HepG2 (cell line): ENCODE measurements around the gene KIF6. TPM values are rescaled to one million over a fixed set of nuclear protein-coding genes. Genes with fewer than 3 reads are reported as not detected.

Experiments
- ATAC-seq: fragments of 200-7000 bp; cut with Tn5 transposase; 3 replicates; pipeline ENCODE4 v1.9.1; 2020; ENCODE audit warnings: mild to moderate bottlenecking, moderate library complexity
- BruUV-seq: library from RNA; stranded (reverse); fragments of 400-500 nt; replicated peaks from 2 replicates; lab custom pipeline; 2021; lab: Mats Ljungman, UMichigan
- CTCF ChIA-PET: fragments of 300-600 bp; formaldehyde crosslinking; extraction: SDS; loops from one replicate; lab custom pipeline; 2021; ENCODE audit warnings: low total read pairs, inconsistent platforms, low intra/inter-chr PET ratio; lab: Yijun Ruan, JAX
- POLR2A ChIA-PET: fragments of 350-600 bp; sonication (Branson Sonifier 250); formaldehyde crosslinking; loops from one replicate; lab custom pipeline; 2020; ENCODE audit warnings: antibody characterized with exemption, inconsistent platforms; lab: Yijun Ruan, JAX
- DNase-seq: peaks from one replicate; pipeline ENCODE4 v3.0.0-alpha.2; 2015; ENCODE audit warnings: low spot score
- FAIRE-seq: peaks from 3 replicates; lab custom pipeline; 2011; peaks lifted over from hg19 to GRCh38; lab: Jason Lieb, UNC
- H2AFZ ChIP-seq: one replicate; pipeline ENCODE4 v1.6.1; 2011; ENCODE audit warnings: low read length, inconsistent platforms
- H3K27ac ChIP-seq: fragments of 300-600 bp; 3 replicates; pipeline ENCODE4 v1.8.0; 2011; ENCODE audit warnings: mixed run types, mild to moderate bottlenecking, mixed read lengths, low read length, inconsistent platforms; ENCODE audit not compliant: insufficient read depth; ENCODE audit errors: extremely low read length
- H3K27me3 ChIP-seq, 2 experiments: fragments of 200-600 bp in 1 of 2; 2 replicates in 1 of 2; 3 replicates in 1 of 2; pipeline versions ENCODE4 v1.6.0 to v1.8.0; 2011; ENCODE audit warnings: low read length in 2 of 2, mild to moderate bottlenecking in 2 of 2, moderate library complexity in 2 of 2, inconsistent platforms in 1 of 2; ENCODE audit not compliant: insufficient read depth in 2 of 2, control insufficient read depth in 1 of 2
- H3K36me3 ChIP-seq, 2 experiments: fragments of 200-600 bp in 1 of 2; replicated peaks in 1 of 2; 2 replicates in 1 of 2; 3 replicates in 1 of 2; pipeline versions ENCODE4 v1.5.1 to v1.8.0; 2011; ENCODE audit warnings: low read length in 2 of 2, inconsistent platforms in 1 of 2; ENCODE audit not compliant: insufficient read depth in 2 of 2, control insufficient read depth in 1 of 2
- H3K4me1 ChIP-seq: 2 replicates; pipeline ENCODE4 v1.5.1; 2012; ENCODE audit warnings: low read length, inconsistent platforms; ENCODE audit not compliant: insufficient read depth
- H3K4me2 ChIP-seq: 2 replicates; pipeline ENCODE4 v1.6.0; 2011; ENCODE audit warnings: low read depth, low read length, inconsistent platforms
- H3K4me3 ChIP-seq, 3 experiments: fragments of 200-600 bp in 1 of 3; sonication (generic), shearing (Covaris generic) in 1 of 3; replicated peaks in 1 of 3; 2 replicates each; pipeline ENCODE4 v1.5.1; 2011 to 2016; ENCODE audit warnings: low read length in 3 of 3, inconsistent platforms in 2 of 3, low read depth in 2 of 3, mild to moderate bottlenecking in 2 of 3, control low read depth in 1 of 3, mixed read lengths in 1 of 3; ENCODE audit not compliant: insufficient read depth in 1 of 3
- H3K79me2 ChIP-seq: one replicate; pipeline ENCODE4 v1.6.1; 2011; ENCODE audit warnings: low read length, inconsistent platforms; ENCODE audit not compliant: insufficient read depth
- H3K9ac ChIP-seq: 2 replicates; pipeline ENCODE4 v1.6.0; 2011; ENCODE audit warnings: mild to moderate bottlenecking, low read depth, low read length, inconsistent platforms; ENCODE audit not compliant: insufficient read depth
- H3K9me3 ChIP-seq: 2 replicates; pipeline ENCODE4 v1.5.1; 2012; ENCODE audit warnings: mild to moderate bottlenecking, low read length
- H4K20me1 ChIP-seq: 2 replicates; pipeline ENCODE4 v1.6.0; 2011; ENCODE audit warnings: inconsistent platforms, mild to moderate bottlenecking, low read length, moderate library complexity; ENCODE audit not compliant: insufficient read depth
- GABPA ChIP-seq, 2 experiments: IDR thresholded peaks; 2 replicates each; pipeline ENCODE4 v1.6.1; 2011 to 2016; ENCODE audit warnings: low read depth in 2 of 2, low read length in 1 of 2, missing biosample characterization in 1 of 2, missing genetic modification characterization in 1 of 2
- GATA4 ChIP-seq: sonication (generic); IDR thresholded peaks from 2 replicates; pipeline ENCODE4 v1.6.1; 2016; ENCODE audit warnings: antibody characterized with exemption, low read depth, borderline replicate concordance
- KMT2B ChIP-seq: IDR thresholded peaks from 2 replicates; pipeline ENCODE4 v1.6.1; 2016; ENCODE audit warnings: missing genetic modification reagents, missing compliant biosample characterization
- NFYB ChIP-seq: sonication (generic); formaldehyde crosslinking; IDR thresholded peaks from 2 replicates; pipeline ENCODE4 v1.4.0; 2020; ENCODE audit warnings: missing genetic modification reagents
- PITX1 ChIP-seq: sonication (generic); formaldehyde crosslinking; IDR thresholded peaks from 2 replicates; pipeline ENCODE4 v1.5.1; 2020; ENCODE audit warnings: mild to moderate bottlenecking, missing genetic modification reagents
- POLR2G ChIP-seq: fragments of 200-400 bp; formaldehyde crosslinking; IDR thresholded peaks from 2 replicates; pipeline ENCODE4 v1.6.1; 2018; ENCODE audit warnings: mild to moderate bottlenecking, low read depth, low read length, moderate library complexity
- SKI ChIP-seq: fragments of 450-650 bp; IDR thresholded peaks from one replicate; pipeline ENCODE4 v1.6.1; 2018; ENCODE audit warnings: mild to moderate bottlenecking; ENCODE audit not compliant: partially characterized antibody
- SOX5 ChIP-seq: IDR thresholded peaks from 2 replicates; pipeline ENCODE4 v1.6.1; 2016; ENCODE audit warnings: borderline replicate concordance
- SRSF1 ChIP-seq: fragments of 200-400 bp; formaldehyde crosslinking; optimal IDR thresholded peaks from 2 replicates; pipeline ENCODE3; 2017; ENCODE audit warnings: mild to moderate bottlenecking, low read depth, low read length, moderate library complexity
- SRSF4 ChIP-seq: fragments of 200-400 bp; formaldehyde crosslinking; IDR thresholded peaks from one replicate; pipeline ENCODE4 v1.6.1; 2018; ENCODE audit warnings: mild to moderate bottlenecking, low read depth, low read length, moderate library complexity; ENCODE audit not compliant: poor library complexity, severe bottlenecking
- ZBTB4 ChIP-seq: sonication (generic); formaldehyde crosslinking; IDR thresholded peaks from 2 replicates; pipeline ENCODE4 v1.4.0; 2020; ENCODE audit warnings: missing genetic modification reagents, mild to moderate bottlenecking, borderline replicate concordance
- ZFP36 ChIP-seq: fragments of 150-350 bp; IDR thresholded peaks from 2 replicates; pipeline ENCODE4 v1.6.1; 2018; ENCODE audit warnings: borderline replicate concordance, low read length, low read depth; ENCODE audit not compliant: partially characterized antibody
- ZKSCAN8 ChIP-seq: IDR thresholded peaks from 2 replicates; pipeline ENCODE4 v1.6.1; 2016; ENCODE audit warnings: borderline replicate concordance, missing genetic modification reagents, missing compliant biosample characterization
- ZNF550 ChIP-seq: sonication (generic); formaldehyde crosslinking; IDR thresholded peaks from 2 replicates; pipeline ENCODE4 v1.4.0; 2020; ENCODE audit warnings: mild to moderate bottlenecking, missing genetic modification reagents, borderline replicate concordance
- ZNF556 ChIP-seq: sonication (generic); formaldehyde crosslinking; IDR thresholded peaks from 2 replicates; pipeline ENCODE4 v1.4.0; 2020; ENCODE audit warnings: mild to moderate bottlenecking, missing genetic modification reagents, borderline replicate concordance
- ZNF564 ChIP-seq: sonication (generic); formaldehyde crosslinking; IDR thresholded peaks from 2 replicates; pipeline ENCODE4 v1.8.1; 2023; ENCODE audit warnings: mild to moderate bottlenecking, missing genetic modification reagents
- ZSCAN20 ChIP-seq: sonication (generic); formaldehyde crosslinking; IDR thresholded peaks from 2 replicates; pipeline ENCODE4 v1.4.0; 2020; ENCODE audit warnings: missing genetic modification reagents, mild to moderate bottlenecking, borderline replicate concordance
- WGBS: methylation state at CpG from one replicate; pipeline ENCODE4 v1.1.6; 2017; ENCODE audit warnings: low lambda C conversion rate; 5-methylcytosine and 5-hydroxymethylcytosine counted together
- in situ Hi-C: cut with HindIII; loops from 2 replicates; pipeline ENCODE4 v1.10.0; 2017; ENCODE audit warnings: low pct_unique_long_range_greater_than_20kb; ENCODE audit not compliant: extremely low pct_ligation_motif_present
- intact Hi-C: fragments of 100-400 bp; cut with micrococcal nuclease; formaldehyde crosslinking; loops from one replicate; pipeline ENCODE4 v1.10.0; 2022; ENCODE audit not compliant: unreplicated experiment
- polyA plus RNA-seq, 8 experiments: library from polyadenylated mRNA; depleted of rRNA in 3 of 8; stranded (reverse) in 7 of 8; unstranded in 1 of 8; fragments of >200 nt; fragmentation: Illumina TruSeq in 4 of 8; extraction: Trizol in 4 of 8; gene quantifications; 2 replicates each; pipeline versions ENCODE4 v1.2.1 to v1.2.3, GENCODE V29; 2011 to 2016; ENCODE audit warnings: low read depth in 4 of 8, missing spikeins in 1 of 8, mixed read lengths in 1 of 8; ENCODE audit not compliant: insufficient read depth in 1 of 8
- total RNA-seq, 5 experiments: library from RNA; depleted of rRNA; stranded (reverse); fragments of >200 nt; fragmentation: Illumina TruSeq; extraction: Trizol; gene quantifications; 2 replicates each; pipeline ENCODE4 v1.2.3, GENCODE V29; 2016; ENCODE audit warnings: low read depth in 1 of 5
- TF ChIP-seq, protein P1 (sequence below): sonication (generic); formaldehyde crosslinking; IDR thresholded peaks from 2 replicates; pipeline ENCODE4 v1.5.0; 2020; ENCODE audit warnings: missing genetic modification reagents

KIF6 gene
- total and polyA plus RNA-seq, 2 of the 13 experiments (the other 11 are each of a cell fraction or from before 2014, with no cell fraction given) = 0.04 to 0.27 TPM

- TF ChIP-seq ZBTB4 (CRISPR knock-in tag) (no peak), ZFP36 (no peak)
These were observed 139.6 kb downstream of the KIF6 start (continued) for GRCh38 chr6:39585641-39586040.

- no peaks in the 10 kb centered on the region for H3K36me3 ChIP-seq
- FAIRE-seq (no peak), DNase-seq (no peak), ATAC-seq (no peak)
- H2AFZ ChIP-seq = no peak overlapping the region
- no peak overlapping the region for H3K27ac ChIP-seq
- CTCF ChIA-PET = no interaction called here
- no peaks in the 10 kb centered on the region for H3K27me3 ChIP-seq
- POLR2A ChIA-PET = no interaction called here
- no peak overlapping the region for H3K4me3 ChIP-seq
- no TSS peak for BruUV-seq
- H4K20me1 ChIP-seq = no peaks in the 10 kb centered on the region
- no peaks in the 10 kb centered on the region for H3K9me3 ChIP-seq
- in situ Hi-C loops (no loop called here), intact Hi-C loops (no loop called here)
- WGBS = 55% methylated on average over 6 of the region's 6 CpGs
- H3K79me2 ChIP-seq = no peaks in the 10 kb centered on the region
- no peak overlapping the region for H3K9ac ChIP-seq
- H3K4me1 ChIP-seq = no peaks in the 10 kb centered on the region
- H3K4me2 ChIP-seq = no peak overlapping the region
- TF ChIP-seq ZNF564 (no peak), PITX1 (CRISPR knock-in tag) (no peak), SRSF1 (no peak), GATA4 (no peak), ZNF550 (CRISPR knock-in tag) (no peak), KMT2B (CRISPR knock-in tag) (no peak), POLR2G (no peak), ZSCAN20 (no peak), SOX5 (CRISPR knock-in tag) (no peak), GABPA (IDR thresholded peaks at IDR 0.05; ENCODE audit: low read depth, low read length) (no peak), GABPA (CRISPR knock-in tag; IDR thresholded peaks at IDR 0.05; ENCODE audit: low read depth) (no peak), SKI (no peak), NFYB (CRISPR knock-in tag) (no peak), ZKSCAN8 (no peak), ZNF556 (CRISPR knock-in tag) (no peak), SRSF4 (no peak)
- TF ChIP-seq, protein P1, sequence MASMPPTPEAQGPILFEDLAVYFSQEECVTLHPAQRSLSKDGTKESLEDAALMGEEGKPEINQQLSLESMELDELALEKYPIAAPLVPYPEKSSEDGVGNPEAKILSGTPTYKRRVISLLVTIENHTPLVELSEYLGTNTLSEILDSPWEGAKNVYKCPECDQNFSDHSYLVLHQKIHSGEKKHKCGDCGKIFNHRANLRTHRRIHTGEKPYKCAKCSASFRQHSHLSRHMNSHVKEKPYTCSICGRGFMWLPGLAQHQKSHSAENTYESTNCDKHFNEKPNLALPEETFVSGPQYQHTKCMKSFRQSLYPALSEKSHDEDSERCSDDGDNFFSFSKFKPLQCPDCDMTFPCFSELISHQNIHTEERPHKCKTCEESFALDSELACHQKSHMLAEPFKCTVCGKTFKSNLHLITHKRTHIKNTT (CRISPR knock-in tag) = no peak
These were observed 147.6 kb downstream of the KIF6 start for GRCh38 chr6:39577446-39578165.
